Measurements from ENCODE around the gene UNC5C.
A peak's percentile ranks its signal among the peaks of the same experiment; 100 is the strongest.

UNC5C gene

GRCh38 chr4:95402299-95402698 lies 146.5 kb downstream of the UNC5C start:
- DNase-seq (ENCODE audit: low spot score) = no peak

- no peak for DNase-seq (ENCODE audit: low spot score)
Observed at GRCh38 chr4:95398217-95398616, 150.6 kb downstream of the UNC5C start.

GRCh38 chr4:95394752-95395306 lies 153.9 kb downstream of the UNC5C start:
- no peak for DNase-seq (ENCODE audit: low spot score)

- DNase-seq (ENCODE audit: low spot score) = no peak
Observed at GRCh38 chr4:95393821-95394220, 155.0 kb downstream of the UNC5C start.

GRCh38 chr4:95388911-95389310 lies 159.9 kb downstream of the UNC5C start:
- no peak for DNase-seq (ENCODE audit: low spot score)

- no peak for DNase-seq (ENCODE audit: low spot score)
Observed at GRCh38 chr4:95387719-95388118, 161.1 kb downstream of the UNC5C start.

GRCh38 chr4:95386410-95386809 lies 162.4 kb downstream of the UNC5C start:
- no peak for DNase-seq (ENCODE audit: low spot score)

- DNase-seq (ENCODE audit: low spot score) = no peak
Observed at GRCh38 chr4:95381843-95382580, 166.8 kb downstream of the UNC5C start.

- DNase-seq (ENCODE audit: low spot score) = no peak
Observed at GRCh38 chr4:95379633-95380032, 169.1 kb downstream of the UNC5C start.

GRCh38 chr4:95377366-95377900 lies 171.3 kb downstream of the UNC5C start:
- peak; percentile 21 for DNase-seq (ENCODE audit: low spot score)

- no peak for DNase-seq (ENCODE audit: low spot score)
Observed at GRCh38 chr4:95371476-95372224, 177.1 kb downstream of the UNC5C start.

- DNase-seq (ENCODE audit: low spot score) = peak; percentile 68
Observed at GRCh38 chr4:95367824-95368223, 180.9 kb downstream of the UNC5C start.

GRCh38 chr4:95363966-95364365 lies 184.8 kb downstream of the UNC5C start:
- no peak for DNase-seq (ENCODE audit: low spot score)

- DNase-seq (ENCODE audit: low spot score) = no peak
Observed at GRCh38 chr4:95363559-95363925, 185.2 kb downstream of the UNC5C start.

GRCh38 chr4:95362906-95363558 lies 185.7 kb downstream of the UNC5C start:
- peak; percentile 66 for DNase-seq (ENCODE audit: low spot score)

GRCh38 chr4:95362066-95362465 lies 186.7 kb downstream of the UNC5C start:
- no peak for DNase-seq (ENCODE audit: low spot score)

GRCh38 chr4:95361696-95361965 lies 187.1 kb downstream of the UNC5C start:
- no peak for DNase-seq (ENCODE audit: low spot score)

- DNase-seq (ENCODE audit: low spot score) = no peak
Observed at GRCh38 chr4:95360906-95361695, 187.7 kb downstream of the UNC5C start.

- no peak for DNase-seq (ENCODE audit: low spot score)
Observed at GRCh38 chr4:95360256-95360903, 188.4 kb downstream of the UNC5C start.

- DNase-seq (ENCODE audit: low spot score) = no peak
Observed at GRCh38 chr4:95358421-95358820, 190.4 kb downstream of the UNC5C start.

- DNase-seq (ENCODE audit: low spot score) = no peak
Observed at GRCh38 chr4:95355021-95355420, 193.8 kb downstream of the UNC5C start.
